Measurements from ENCODE around the gene IFIT1B. TPM values are rescaled to one million over a fixed set of nuclear protein-coding genes. Genes with fewer than 3 reads are reported as not detected.

The IFIT1B gene
- total RNA-seq, 1 experiment from 2014 or later, result not detected

- ChIA-PET POLR2A (ENCODE audit: low non-redundant PET) (no interaction called here), CTCF (no interaction called here)
- no TSS peak for BruUV-seq (replicated peaks)
- no peak overlapping the region for H3K4me3 ChIP-seq (ENCODE audit: low read depth, low read length, poor library complexity, severe bottlenecking)
- intact Hi-C loops (cut with micrococcal nuclease; ENCODE audit: unreplicated experiment), result no loop called here
- TF ChIP-seq EZH2 (IDR thresholded peaks at IDR 0.05; ENCODE audit: borderline replicate concordance, low read depth, low read length, poor library complexity, severe bottlenecking) (no peak), CTCF (conservative IDR thresholded peaks at IDR 0.05; ENCODE audit: low read depth, low read length) (no peak)
- H3K4me1 ChIP-seq (ENCODE audit: insufficient read depth, low read length, poor library complexity, severe bottlenecking), result peaks cover 20% of the 10 kb centered on the region
- no peaks in the 10 kb centered on the region for H3K27me3 ChIP-seq (replicated peaks; ENCODE audit: insufficient read depth, low read depth, low read length, poor library complexity)
- H3K9me3 ChIP-seq (ENCODE audit: low read depth, low read length, poor library complexity, severe bottlenecking), result no peaks in the 10 kb centered on the region
- no peak overlapping the region for H3K27ac ChIP-seq (ENCODE audit: low read depth, low read length, poor library complexity, severe bottlenecking)
- no peaks in the 10 kb centered on the region for H3K36me3 ChIP-seq (ENCODE audit: insufficient read depth, low read length, poor library complexity, severe bottlenecking)
- no peak for DNase-seq (ENCODE audit: low spot score)
These were observed 20.8 kb upstream of the IFIT1B start for GRCh38 chr10:89357096-89357495.

- BruUV-seq (replicated peaks), result no TSS peak
- no peaks in the 10 kb centered on the region for H3K36me3 ChIP-seq (ENCODE audit: insufficient read depth, low read length, poor library complexity, severe bottlenecking)
These were observed 19.9 kb upstream of the IFIT1B start for GRCh38 chr10:89357975-89358374.

GRCh38 chr10:89360157-89360556 lies 17.7 kb upstream of the IFIT1B start:
- no peak for DNase-seq (ENCODE audit: low spot score)
- no peak overlapping the region for H3K4me3 ChIP-seq (ENCODE audit: low read depth, low read length, poor library complexity, severe bottlenecking)
- TF ChIP-seq EZH2 (IDR thresholded peaks at IDR 0.05; ENCODE audit: borderline replicate concordance, low read depth, low read length, poor library complexity, severe bottlenecking) (no peak), CTCF (conservative IDR thresholded peaks at IDR 0.05; ENCODE audit: low read depth, low read length) (no peak)
- BruUV-seq (replicated peaks), result no TSS peak
- POLR2A ChIA-PET (ENCODE audit: low non-redundant PET), result no interaction called here
- CTCF ChIA-PET, result no interaction called here
- intact Hi-C loops (cut with micrococcal nuclease; ENCODE audit: unreplicated experiment), result no loop called here
- no peaks in the 10 kb centered on the region for H3K36me3 ChIP-seq (ENCODE audit: insufficient read depth, low read length, poor library complexity, severe bottlenecking)
- H3K27me3 ChIP-seq (replicated peaks; ENCODE audit: insufficient read depth, low read depth, low read length, poor library complexity), result no peaks in the 10 kb centered on the region
- peaks cover 11% of the 10 kb centered on the region for H3K4me1 ChIP-seq (ENCODE audit: insufficient read depth, low read length, poor library complexity, severe bottlenecking)
- no peaks in the 10 kb centered on the region for H3K9me3 ChIP-seq (ENCODE audit: low read depth, low read length, poor library complexity, severe bottlenecking)
- H3K27ac ChIP-seq (ENCODE audit: low read depth, low read length, poor library complexity, severe bottlenecking), result no peak overlapping the region

More at GRCh38 chr10:89357975-89358374, 19.9 kb upstream of the IFIT1B start:
- Histone ChIP-seq H3K27ac (ENCODE audit: low read depth, low read length, poor library complexity, severe bottlenecking) (no peak overlapping the region), H3K27me3 (replicated peaks; ENCODE audit: insufficient read depth, low read depth, low read length, poor library complexity) (no peaks in the 10 kb centered on the region), H3K4me1 (ENCODE audit: insufficient read depth, low read length, poor library complexity, severe bottlenecking) (peaks cover 12% of the 10 kb centered on the region), H3K4me3 (ENCODE audit: low read depth, low read length, poor library complexity, severe bottlenecking) (no peak overlapping the region), H3K9me3 (ENCODE audit: low read depth, low read length, poor library complexity, severe bottlenecking) (no peaks in the 10 kb centered on the region)
- POLR2A ChIA-PET (ENCODE audit: low non-redundant PET), result no interaction called here
- DNase-seq (ENCODE audit: low spot score), result no peak
- CTCF ChIA-PET, result no interaction called here
- TF ChIP-seq EZH2 (IDR thresholded peaks at IDR 0.05; ENCODE audit: borderline replicate concordance, low read depth, low read length, poor library complexity, severe bottlenecking), result no peak
- TF ChIP-seq CTCF (conservative IDR thresholded peaks at IDR 0.05; ENCODE audit: low read depth, low read length), result no peak
- intact Hi-C loops (cut with micrococcal nuclease; ENCODE audit: unreplicated experiment), result no loop called here

All from A673 (cell line).